HG03378 (cell line): ENCODE results near the gene AP2M1.
A peak's percentile ranks its signal among the peaks of the same experiment; 100 is the strongest.

Experiments used
- ATAC-seq: cut with Tn5 transposase; IDR thresholded peaks from one replicate; pipeline ENCODE4 v1.9.1; 2021; ENCODE audit warnings: mild to moderate bottlenecking, moderate library complexity; ENCODE audit not compliant: unreplicated experiment

The AP2M1 gene

GRCh38 chr3:184177767-184178306, 3.2 kb downstream of the AP2M1 start:
- ATAC-seq, result no peak

- no peak for ATAC-seq
Measured at GRCh38 chr3:184178521-184179138, 4.0 kb downstream of the AP2M1 start.

- no peak for ATAC-seq
Measured at GRCh38 chr3:184180165-184180564, 5.5 kb downstream of the AP2M1 start.

GRCh38 chr3:184181596-184181995, 6.9 kb downstream of the AP2M1 start:
- no peak for ATAC-seq

- ATAC-seq, result no peak
Measured at GRCh38 chr3:184183679-184184078, 9.0 kb downstream of the AP2M1 start.

GRCh38 chr3:184184546-184185230, 10.0 kb downstream of the AP2M1 start:
- ATAC-seq, result no peak

- peak; percentile 82 for ATAC-seq
Measured at GRCh38 chr3:184185461-184186183, 11.0 kb downstream of the AP2M1 start.

GRCh38 chr3:184186184-184186901, 11.7 kb downstream of the AP2M1 start, which contains the start of gene ABCF3:
TSS of gene ABCF3 (plus strand) at chr3:184186199. CDS start at chr3:184186208, 9 bp downstream.
- ATAC-seq, result peak; percentile 19

- ATAC-seq, result no peak
Measured at GRCh38 chr3:184186902-184187207, 12.2 kb downstream of the AP2M1 start.

GRCh38 chr3:184188080-184188479, 13.4 kb downstream of the AP2M1 start:
- no peak for ATAC-seq

- no peak for ATAC-seq
Measured at GRCh38 chr3:184189421-184189820, 14.8 kb downstream of the AP2M1 start.

- ATAC-seq, result no peak
Measured at GRCh38 chr3:184192889-184193288, 18.2 kb downstream of the AP2M1 start.

GRCh38 chr3:184193991-184194539, 19.4 kb downstream of the AP2M1 start:
- no peak for ATAC-seq

- no peak for ATAC-seq
Measured at GRCh38 chr3:184196536-184196935, 21.9 kb downstream of the AP2M1 start.

- ATAC-seq, result no peak
Measured at GRCh38 chr3:184198509-184198908, 23.9 kb downstream of the AP2M1 start.

GRCh38 chr3:184200825-184201224, 26.2 kb downstream of the AP2M1 start:
- ATAC-seq, result no peak

GRCh38 chr3:184203526-184203925, 28.9 kb downstream of the AP2M1 start:
- no peak for ATAC-seq

GRCh38 chr3:184209146-184209923, 34.7 kb downstream of the AP2M1 start:
- ATAC-seq, result no peak

- no peak for ATAC-seq
Measured at GRCh38 chr3:184211297-184211696, 36.6 kb downstream of the AP2M1 start.

GRCh38 chr3:184211718-184212117, 37.1 kb downstream of the AP2M1 start:
- ATAC-seq, result no peak
